CD8-positive, alpha-beta memory T cell (primary cell): ENCODE results near the gene LMNB1. TPM values are rescaled to one million over a fixed set of nuclear protein-coding genes. Genes with fewer than 3 reads are reported as not detected.
A peak's percentile ranks its signal among the peaks of the same experiment; 100 is the strongest.
"Not testable (repeated sequence)": the region's sequence is repeated elsewhere in the genome, so short reads cannot be mapped to it uniquely, and the experiment has no call there.

ENCODE experiments used
- CTCF ChIA-PET: fragments of 350-600 bp; sonication (Branson Sonifier 250); formaldehyde crosslinking; loops from one replicate; lab custom pipeline; 2021; ENCODE audit warnings: antibody characterized with exemption; lab: Charles Lee
- POLR2A ChIA-PET: fragments of 350-600 bp; sonication (Branson Sonifier 250); formaldehyde crosslinking; loops from one replicate; lab custom pipeline; 2021; ENCODE audit warnings: antibody characterized with exemption; lab: Charles Lee
- DNase-seq, 5 donors: peaks; one replicate each; pipeline versions ENCODE4 v3.0.0 to v3.0.0-alpha.2; 2020 to 2022; ENCODE audit warnings: mixed read lengths in 1 of 5
- H3K27ac ChIP-seq: one replicate; pipeline ENCODE4 v1.7.0; 2013; ENCODE audit warnings: low read depth, mild to moderate bottlenecking, low read length, moderate library complexity
- H3K27me3 ChIP-seq: 2 replicates; pipeline ENCODE4 v1.7.0; 2013; ENCODE audit warnings: low read length, mild to moderate bottlenecking; ENCODE audit not compliant: insufficient read depth, poor library complexity, severe bottlenecking
- H3K36me3 ChIP-seq: 2 replicates; pipeline ENCODE4 v1.7.0; 2013; ENCODE audit warnings: mild to moderate bottlenecking, low read length, moderate library complexity; ENCODE audit not compliant: insufficient read depth
- H3K4me1 ChIP-seq: 2 replicates; pipeline ENCODE4 v1.7.0; 2013; ENCODE audit warnings: mild to moderate bottlenecking, low read length, moderate library complexity; ENCODE audit not compliant: insufficient read depth
- H3K4me3 ChIP-seq: 2 replicates; pipeline ENCODE4 v1.7.0; 2013; ENCODE audit warnings: mild to moderate bottlenecking, low read length
- H3K9me3 ChIP-seq: 2 replicates; pipeline ENCODE4 v1.7.0; 2013; ENCODE audit warnings: mild to moderate bottlenecking, low read length
- H3K27ac Mint-ChIP-seq, 8 donors: one replicate each; pipeline ENCODE4 v1.8.0; 2020 to 2021; ENCODE audit warnings: mixed read lengths in 8 of 8, mild to moderate bottlenecking in 6 of 8, inconsistent platforms in 3 of 8, moderate library complexity in 3 of 8
- H3K27me3 Mint-ChIP-seq, 2 donors: one replicate each; pipeline ENCODE4 v1.8.0; 2020 to 2021; ENCODE audit warnings: mixed read lengths in 2 of 2, mild to moderate bottlenecking in 1 of 2, moderate library complexity in 1 of 2
- H3K36me3 Mint-ChIP-seq, 3 donors: one replicate each; pipeline ENCODE4 v1.8.0; 2020 to 2021; ENCODE audit warnings: mixed read lengths in 3 of 3, inconsistent platforms in 1 of 3, mild to moderate bottlenecking in 1 of 3
- H3K4me1 Mint-ChIP-seq, 3 donors: one replicate each; pipeline ENCODE4 v1.8.0; 2020 to 2021; ENCODE audit warnings: mixed read lengths in 3 of 3, inconsistent platforms in 1 of 3, mild to moderate bottlenecking in 1 of 3
- H3K4me3 Mint-ChIP-seq, 7 donors: one replicate each; pipeline ENCODE4 v1.8.0; 2020 to 2021; ENCODE audit warnings: mixed read lengths in 7 of 7, mild to moderate bottlenecking in 6 of 7, moderate library complexity in 4 of 7, inconsistent platforms in 2 of 7
- H3K9me3 Mint-ChIP-seq, 5 donors: one replicate each; pipeline ENCODE4 v1.8.0; 2020 to 2022; ENCODE audit warnings: mixed read lengths in 5 of 5, mild to moderate bottlenecking in 3 of 5, moderate library complexity in 2 of 5, inconsistent platforms in 1 of 5
- polyA plus RNA-seq: library from polyadenylated mRNA; unstranded; fragments of 300-500 nt; fragmentation: Illumina TruSeq; gene quantifications from one replicate; pipeline ENCODE4 v1.2.3, GENCODE V29; 2021
- total RNA-seq, 2 experiments: library from RNA; stranded (reverse); gene quantifications; one replicate each; pipeline ENCODE4 v1.2.3, GENCODE V29; 2021

Gene LMNB1
- total and polyA plus RNA-seq, 3 experiments from 2014 or later = 7.5 to 178 (median 172) TPM

DNA sequence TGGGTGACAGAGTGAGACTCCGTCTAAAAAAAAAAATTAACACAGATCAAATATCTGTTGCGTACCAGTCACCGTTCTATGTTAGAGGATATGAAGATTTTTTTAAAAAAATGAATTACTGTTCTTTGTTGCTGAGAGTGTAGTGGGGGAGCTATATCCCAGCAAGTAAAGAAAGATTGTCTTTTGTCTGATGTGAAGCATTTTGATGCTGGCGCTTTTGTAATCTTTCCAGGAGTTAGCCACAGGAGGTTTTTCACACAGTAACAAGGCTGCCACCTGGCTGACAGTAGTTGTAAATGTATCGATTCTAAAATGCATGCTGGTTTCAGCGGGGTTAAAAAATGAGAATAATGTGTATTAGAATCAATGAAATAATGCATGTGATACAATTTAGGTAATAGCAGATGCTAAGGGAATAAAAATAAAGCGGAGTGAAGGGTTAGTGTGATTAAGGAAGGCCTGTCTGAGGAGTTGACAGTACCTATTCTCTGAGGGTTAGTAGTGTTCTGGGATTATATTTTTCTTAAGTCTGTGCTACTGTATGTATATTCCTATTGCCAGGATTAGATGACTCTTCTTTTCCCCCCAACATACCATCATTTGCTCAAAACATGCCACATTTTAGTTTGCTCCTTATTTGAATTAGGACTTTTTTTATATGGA is 3.4 kb downstream of the LMNB1 start:
- Histone ChIP-seq H3K27ac (no peak overlapping the region), H3K27me3 (no peaks in the 10 kb centered on the region), H3K9me3 (no peaks in the 10 kb centered on the region), H3K4me3 (no peak overlapping the region), H3K4me1 (peaks cover 20% of the 10 kb centered on the region), H3K36me3 (no peaks in the 10 kb centered on the region)
- Mint-ChIP-seq H3K4me3 (peak overlapping the region; percentile 83 to 96 (median 93)), H3K27me3 (peaks cover 0 to 1% of the 10 kb centered on the region in 2 donors), H3K36me3 (peaks cover 0 to 13% (median 0%) of the 10 kb centered on the region in 3 donors), H3K27ac (peak overlapping the region in 7 of 8 donors; percentile 18 to 95 (median 77)), H3K9me3 (no peaks in the 10 kb centered on the region), H3K4me1 (peaks cover 30 to 39% (median 36%) of the 10 kb centered on the region in 3 donors)
- ChIA-PET CTCF (interaction anchor here (0.8 to 10.0 kb wide), 13 partner anchors 9 to 180 kb away, joined by 3 to 179 read pairs (median 4); partner anchors contain the start of gene PHAX), POLR2A (interaction anchor here (0.8 kb wide), 1 partner anchor 31 kb away, joined by 3 read pairs; no protein-coding TSS in a partner anchor)
- peak in 4 of 5 donors; percentile 23 to 61 (median 48) for DNase-seq

DNA sequence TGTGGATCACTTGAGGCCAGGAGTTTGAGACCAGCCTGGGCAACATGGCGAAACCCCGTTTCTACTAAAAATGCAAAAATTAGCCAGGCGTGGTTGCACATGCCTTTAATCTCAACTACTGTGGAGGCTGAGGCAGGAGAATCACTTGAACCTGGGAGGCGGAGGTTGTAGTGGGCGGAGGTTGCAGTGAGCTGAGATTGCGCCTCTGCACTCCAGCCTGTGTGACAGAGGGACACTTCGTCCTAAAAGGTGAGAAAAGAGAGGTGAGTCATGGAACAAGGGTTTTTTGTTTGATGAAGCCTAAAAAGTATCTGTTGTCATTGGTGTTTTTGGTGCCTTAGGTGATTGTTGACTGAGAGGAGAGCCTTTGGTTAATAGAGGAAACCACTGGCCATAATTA is 11.5 kb downstream of the LMNB1 start:
- H3K9me3 ChIP-seq, H3K36me3 Mint-ChIP-seq, H3K4me1 ChIP-seq, H3K36me3 ChIP-seq, H3K9me3 Mint-ChIP-seq, H3K27me3 ChIP-seq, H3K27ac ChIP-seq, H3K27me3 Mint-ChIP-seq, POLR2A ChIA-PET, H3K4me3 ChIP-seq, DNase-seq: not testable (repeated sequence)
- peak overlapping the region in 1 of 7 donors; percentile 29 for H3K4me3 Mint-ChIP-seq
- H3K27ac Mint-ChIP-seq = peak overlapping the region in 1 of 8 donors; percentile 51
- CTCF ChIA-PET = interaction anchor here (1.0 kb wide), 1 partner anchor 13 kb away, joined by 3 read pairs; no protein-coding TSS in a partner anchor
- peaks cover 23 to 55% (median 48%) of the 10 kb centered on the region in 3 donors for H3K4me1 Mint-ChIP-seq

DNA sequence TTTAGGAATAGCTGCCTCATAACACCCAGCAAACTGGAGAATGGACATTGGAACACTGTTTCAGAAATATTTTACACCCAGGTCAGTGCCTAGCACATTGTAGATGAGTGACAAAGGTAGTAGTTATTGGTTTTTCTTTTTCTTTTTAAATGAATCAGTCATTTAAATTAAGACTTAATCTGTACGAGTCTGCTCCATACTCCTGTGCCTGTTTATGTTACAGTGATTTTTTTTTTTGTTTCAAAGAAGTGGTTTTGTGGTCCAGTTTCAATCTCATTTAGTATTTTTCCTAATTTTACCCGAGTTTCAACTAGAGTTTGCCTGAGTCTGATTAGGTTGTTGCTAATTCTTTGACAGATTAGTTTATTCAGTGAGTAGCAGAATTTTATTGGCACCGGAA is 16.2 kb downstream of the LMNB1 start:
- Mint-ChIP-seq H3K36me3 (no peaks in the 10 kb centered on the region), H3K4me3 (peak overlapping the region in 1 of 7 donors; percentile 19), H3K4me1 (peaks cover 26 to 70% (median 55%) of the 10 kb centered on the region in 3 donors), H3K27me3 (no peaks in the 10 kb centered on the region), H3K27ac (peak overlapping the region in 3 of 8 donors; percentile 13 to 76 (median 34)), H3K9me3 (no peaks in the 10 kb centered on the region)
- no peaks in the 10 kb centered on the region for H3K36me3 ChIP-seq
- no peak overlapping the region for H3K4me3 ChIP-seq
- no peaks in the 10 kb centered on the region for H3K27me3 ChIP-seq
- no peak overlapping the region for H3K27ac ChIP-seq
- no peak for DNase-seq
- H3K9me3 ChIP-seq = no peaks in the 10 kb centered on the region
- H3K4me1 ChIP-seq = peaks cover 4% of the 10 kb centered on the region
- CTCF ChIA-PET = interaction anchor here (1.5 kb wide), 1 partner anchor 8 kb away, joined by 4 read pairs; no protein-coding TSS in a partner anchor
- POLR2A ChIA-PET = no interaction called here

DNA sequence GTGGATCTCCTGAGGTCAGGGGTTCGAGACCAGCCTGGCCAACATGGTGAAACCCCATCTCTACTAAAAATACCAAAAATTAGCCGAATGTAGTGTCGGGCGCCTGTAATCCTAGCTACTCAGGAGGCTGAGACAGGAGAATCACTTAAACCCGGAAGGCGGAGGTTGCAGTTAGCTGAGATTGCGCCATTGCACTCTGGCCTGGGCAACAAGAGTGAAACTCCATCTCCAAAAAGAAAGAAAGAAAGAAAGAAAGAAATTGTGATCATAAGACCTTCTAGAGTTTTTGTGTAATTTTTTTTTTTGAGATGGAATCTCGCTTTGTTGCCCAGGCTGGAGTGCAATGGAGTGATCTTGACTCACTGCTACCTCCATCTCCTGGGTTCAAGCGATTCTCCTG is 16.7 kb downstream of the LMNB1 start:
- H3K27me3 Mint-ChIP-seq, H3K36me3 Mint-ChIP-seq, POLR2A ChIA-PET, H3K27ac ChIP-seq, H3K9me3 Mint-ChIP-seq, H3K4me3 Mint-ChIP-seq, H3K9me3 ChIP-seq, H3K4me1 ChIP-seq, H3K27me3 ChIP-seq, DNase-seq, H3K36me3 ChIP-seq, H3K4me3 ChIP-seq: not testable (repeated sequence)
- Mint-ChIP-seq H3K4me1 (peaks cover 27 to 69% (median 54%) of the 10 kb centered on the region in 3 donors), H3K27ac (peak overlapping the region in 2 of 8 donors; percentile 34 to 76)
- CTCF ChIA-PET = interaction anchor here (1.4 kb wide), 1 partner anchor 16 kb away, joined by 4 read pairs; no protein-coding TSS in a partner anchor

DNA sequence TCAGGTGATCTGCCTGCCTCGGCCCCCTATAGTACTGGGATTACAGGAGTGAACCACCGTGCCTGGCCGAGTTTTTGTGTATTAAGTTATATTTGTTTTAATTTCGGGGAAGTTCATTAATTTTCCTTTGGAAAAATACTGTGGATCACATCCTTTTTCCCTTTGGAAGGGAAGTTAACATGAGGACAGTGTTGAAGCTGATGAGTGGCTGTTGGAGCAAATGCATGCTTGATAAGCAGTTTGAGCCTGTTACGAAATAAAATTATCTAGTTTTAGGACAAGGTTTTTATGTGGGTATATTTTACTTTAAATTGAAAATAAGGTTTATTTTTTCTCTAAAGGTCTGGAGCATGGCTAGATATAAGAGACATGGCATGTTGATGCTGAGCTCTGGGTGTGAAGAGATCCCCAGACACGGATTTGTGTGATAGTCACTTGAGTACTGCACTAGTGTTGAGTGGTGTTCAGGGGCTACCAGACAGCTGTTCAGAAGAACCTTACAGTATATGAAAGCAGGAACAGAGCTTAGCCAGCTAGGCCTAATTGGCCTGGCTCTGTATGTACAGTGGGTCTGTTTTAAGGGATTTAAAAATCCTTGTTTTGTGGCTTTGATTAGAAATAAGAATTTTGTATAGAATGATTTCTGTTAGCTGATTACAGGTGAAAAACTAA is 17.4 kb downstream of the LMNB1 start:
- Histone ChIP-seq H3K9me3 (no peaks in the 10 kb centered on the region), H3K27ac (no peak overlapping the region), H3K4me3 (no peak overlapping the region), H3K27me3 (no peaks in the 10 kb centered on the region), H3K36me3 (no peaks in the 10 kb centered on the region), H3K4me1 (peaks cover 4% of the 10 kb centered on the region)
- H3K4me1 Mint-ChIP-seq = peaks cover 27 to 67% (median 51%) of the 10 kb centered on the region in 3 donors
- ChIA-PET POLR2A (no interaction called here), CTCF (interaction anchor here (0.9 to 1.4 kb wide), 2 partner anchors 13 to 15 kb away, joined by 4 read pairs; no protein-coding TSS in a partner anchor)
- peak overlapping the region in 5 of 8 donors; percentile 2 to 46 (median 18) for H3K27ac Mint-ChIP-seq
- H3K36me3 Mint-ChIP-seq = no peaks in the 10 kb centered on the region
- DNase-seq = no peak
- H3K4me3 Mint-ChIP-seq = no peak overlapping the region
- H3K9me3 Mint-ChIP-seq = no peaks in the 10 kb centered on the region
- H3K27me3 Mint-ChIP-seq = no peaks in the 10 kb centered on the region

DNA sequence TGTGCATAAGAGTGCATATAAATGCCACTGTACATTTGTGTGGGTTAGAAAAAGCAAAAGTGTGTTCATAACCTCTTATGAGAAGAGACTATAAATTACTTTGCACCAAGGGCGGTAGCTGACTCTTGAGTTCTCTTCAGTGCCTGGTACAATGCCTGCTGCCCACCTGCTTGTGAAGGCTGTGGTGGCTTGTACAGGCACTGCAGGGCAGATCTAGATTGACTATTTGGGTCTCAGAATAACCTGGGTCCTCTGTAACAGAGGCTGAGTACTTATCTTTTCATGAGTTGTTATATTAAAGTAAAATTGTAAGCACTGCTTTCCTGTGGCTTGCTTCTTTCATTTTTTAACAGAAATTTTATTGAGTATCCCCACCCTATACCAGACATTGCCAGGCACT is 22.8 kb downstream of the LMNB1 start:
- Mint-ChIP-seq H3K27ac (peak overlapping the region in 5 of 8 donors; percentile 12 to 58 (median 26)), H3K4me3 (no peak overlapping the region), H3K4me1 (peaks cover 28 to 62% (median 51%) of the 10 kb centered on the region in 3 donors), H3K36me3 (peaks cover 0 to 3% (median 0%) of the 10 kb centered on the region in 3 donors), H3K27me3 (no peaks in the 10 kb centered on the region), H3K9me3 (no peaks in the 10 kb centered on the region)
- no peaks in the 10 kb centered on the region for H3K9me3 ChIP-seq
- CTCF ChIA-PET = interaction anchor here (1.4 to 3.8 kb wide), 2 partner anchors 19 to 125 kb away, joined by 3 to 25 read pairs; no protein-coding TSS in a partner anchor
- POLR2A ChIA-PET = no interaction called here
- H3K27me3 ChIP-seq = no peaks in the 10 kb centered on the region
- no peaks in the 10 kb centered on the region for H3K36me3 ChIP-seq
- DNase-seq = no peak
- no peak overlapping the region for H3K4me3 ChIP-seq
- H3K27ac ChIP-seq = no peak overlapping the region
- no peaks in the 10 kb centered on the region for H3K4me1 ChIP-seq

DNA sequence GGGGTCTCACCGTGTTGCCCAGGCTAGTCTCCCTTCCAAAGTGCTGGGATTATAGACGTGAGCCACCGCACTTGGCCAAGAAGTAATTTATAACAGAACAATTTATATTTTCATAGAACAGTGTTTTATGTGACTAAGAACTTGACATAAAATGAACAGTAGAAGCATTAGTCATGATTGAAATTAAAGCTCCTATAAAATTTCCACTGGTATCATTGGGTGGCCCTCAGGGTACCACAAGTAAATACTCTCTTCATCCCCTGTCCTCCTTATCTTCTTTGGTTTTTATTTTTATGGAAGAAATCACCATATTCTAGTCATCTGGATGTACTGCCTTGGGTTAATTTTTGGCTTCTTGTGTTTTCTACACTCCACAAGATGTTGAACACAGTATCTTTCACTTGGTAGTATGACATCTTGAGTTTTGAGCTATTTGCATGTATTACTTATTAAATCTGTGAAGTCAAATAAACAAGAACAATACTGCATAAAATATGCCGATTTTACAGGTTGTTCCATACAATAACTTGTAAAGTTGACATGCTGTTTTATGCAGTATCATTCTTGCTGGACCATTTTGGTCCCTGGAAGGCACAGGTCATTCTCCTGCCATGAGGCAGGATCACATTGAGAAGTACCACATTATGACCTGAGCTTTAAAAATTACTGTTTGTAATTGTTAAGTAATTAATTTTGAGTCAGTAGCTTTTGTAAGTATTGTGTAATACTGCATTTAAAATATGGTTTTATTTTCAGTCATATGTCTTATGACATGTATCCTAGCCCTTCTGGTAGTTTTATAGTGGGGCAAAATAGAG is 24.4 kb downstream of the LMNB1 start:
- H3K4me3 ChIP-seq = no peak overlapping the region
- Mint-ChIP-seq H3K36me3 (peaks cover 0 to 17% (median 1%) of the 10 kb centered on the region in 3 donors), H3K27ac (peak overlapping the region in 1 of 8 donors; percentile 15), H3K4me3 (no peak overlapping the region), H3K4me1 (peaks cover 23 to 53% (median 46%) of the 10 kb centered on the region in 3 donors), H3K9me3 (no peaks in the 10 kb centered on the region), H3K27me3 (no peaks in the 10 kb centered on the region)
- DNase-seq = no peak
- H3K4me1 ChIP-seq = no peaks in the 10 kb centered on the region
- H3K9me3 ChIP-seq = no peaks in the 10 kb centered on the region
- no peaks in the 10 kb centered on the region for H3K27me3 ChIP-seq
- H3K36me3 ChIP-seq = no peaks in the 10 kb centered on the region
- CTCF ChIA-PET = interaction anchor here (0.7 to 4.0 kb wide), 8 partner anchors 9 to 143 kb away, joined by 3 to 25 read pairs (median 4); no protein-coding TSS in a partner anchor
- POLR2A ChIA-PET = interaction anchor here (0.6 kb wide), 1 partner anchor 112 kb away, joined by 3 read pairs; no protein-coding TSS in a partner anchor
- no peak overlapping the region for H3K27ac ChIP-seq
